Measurements from ENCODE around the gene SNN.

GRCh38 chr16:11684231-11685025 lies 16.2 kb downstream of the SNN start:
- no peak for TF ChIP-seq CTCF (IDR thresholded peaks at IDR 0.05)
- TF ChIP-seq EP300 (IDR thresholded peaks at IDR 0.05) = no peak
- no peak for TF ChIP-seq POLR2A (IDR thresholded peaks at IDR 0.05)
- no peak for TF ChIP-seq POLR2AphosphoS5 (IDR thresholded peaks at IDR 0.05)

All from sigmoid colon (tissue), 4 donors.